DND-41 (cell line): ENCODE results near the gene CLCN7.

Experiments
- ATAC-seq: fragments of 200-7000 bp; cut with Tn5 transposase; 3 replicates; pipeline ENCODE4 v1.9.1; 2021; ENCODE audit warnings: low read depth; ENCODE audit not compliant: insufficient read depth
- DNase-seq: peaks from one replicate; pipeline ENCODE4 v3.0.0-alpha.2; 2020
- H2AFZ ChIP-seq: 2 replicates; pipeline ENCODE4 v1.6.0; 2012; ENCODE audit warnings: low read depth, low read length
- H3K27ac ChIP-seq: 2 replicates; pipeline ENCODE4 v1.5.1; 2012; ENCODE audit warnings: low read length, inconsistent platforms
- H3K27me3 ChIP-seq: fragments of 200-600 bp; sonication (generic); 2 replicates; pipeline ENCODE4 v1.6.0; 2012; ENCODE audit warnings: low read length, mild to moderate bottlenecking, inconsistent platforms; ENCODE audit not compliant: insufficient read depth, poor library complexity
- H3K36me3 ChIP-seq: 2 replicates; pipeline ENCODE4 v1.5.1; 2012; ENCODE audit warnings: low read length, inconsistent platforms; ENCODE audit not compliant: insufficient read depth
- H3K4me1 ChIP-seq: 2 replicates; pipeline ENCODE4 v1.5.1; 2012; ENCODE audit warnings: mild to moderate bottlenecking, low read length; ENCODE audit not compliant: insufficient read depth
- H3K4me2 ChIP-seq: 2 replicates; pipeline ENCODE4 v1.6.0; 2012; ENCODE audit warnings: mild to moderate bottlenecking, moderate library complexity, low read length, inconsistent platforms; ENCODE audit not compliant: insufficient read depth
- H3K4me3 ChIP-seq, 2 experiments: fragments of 200-600 bp in 1 of 2; shearing (Covaris generic) in 1 of 2; 2 replicates each; pipeline ENCODE4 v1.5.1; 2012 to 2016; ENCODE audit warnings: inconsistent platforms in 2 of 2, low read length in 2 of 2, mild to moderate bottlenecking in 2 of 2, low read depth in 1 of 2, moderate library complexity in 1 of 2
- H3K79me2 ChIP-seq: 2 replicates; pipeline ENCODE4 v1.6.0; 2012; ENCODE audit warnings: low read length, inconsistent platforms; ENCODE audit not compliant: insufficient read depth
- H3K9ac ChIP-seq: 2 replicates; pipeline ENCODE4 v1.6.0; 2012; ENCODE audit warnings: low read depth, mild to moderate bottlenecking, inconsistent platforms, low read length, moderate library complexity
- H3K9me3 ChIP-seq: 2 replicates; pipeline ENCODE4 v1.5.1; 2012; ENCODE audit warnings: low read length, moderate library complexity, mild to moderate bottlenecking, inconsistent platforms; ENCODE audit not compliant: insufficient read depth, severe bottlenecking
- H4K20me1 ChIP-seq: 2 replicates; pipeline ENCODE4 v1.6.0; 2012; ENCODE audit warnings: low read length; ENCODE audit not compliant: insufficient read depth
- EZH2 ChIP-seq: IDR thresholded peaks from 3 replicates; pipeline ENCODE4 v1.6.1; 2012; ENCODE audit warnings: borderline replicate concordance, low read depth, mild to moderate bottlenecking, moderate library complexity, low read length, inconsistent platforms; ENCODE audit not compliant: severe bottlenecking
- TF ChIP-seq, protein P1 (sequence below): IDR thresholded peaks from 2 replicates; pipeline ENCODE4 v1.5.1; 2012; ENCODE audit warnings: borderline replicate concordance, low read length, moderate library complexity, mild to moderate bottlenecking; ENCODE audit not compliant: poor library complexity, severe bottlenecking; ENCODE audit errors: extremely low read depth

Gene CLCN7

GRCh38 chr16:1493746-1494094 is 18.9 kb upstream of the CLCN7 start:
- Histone ChIP-seq H3K79me2 (peaks cover 44% of the 10 kb centered on the region), H3K27ac (peak overlapping the region; percentile 97), H4K20me1 (peaks cover 30% of the 10 kb centered on the region), H3K9me3 (no peaks in the 10 kb centered on the region), H3K27me3 (no peaks in the 10 kb centered on the region), H3K9ac (peak overlapping the region; percentile 97), H2AFZ (peak overlapping the region; percentile 91), H3K4me3 (peak overlapping the region; percentile 93 to 95), H3K36me3 (peaks cover 48% of the 10 kb centered on the region), H3K4me1 (peaks cover 32% of the 10 kb centered on the region), H3K4me2 (peak overlapping the region; percentile 88)
- ATAC-seq (peak; percentile 25), DNase-seq (no peak)
- TF ChIP-seq EZH2: no peak
- TF ChIP-seq, protein P1, sequence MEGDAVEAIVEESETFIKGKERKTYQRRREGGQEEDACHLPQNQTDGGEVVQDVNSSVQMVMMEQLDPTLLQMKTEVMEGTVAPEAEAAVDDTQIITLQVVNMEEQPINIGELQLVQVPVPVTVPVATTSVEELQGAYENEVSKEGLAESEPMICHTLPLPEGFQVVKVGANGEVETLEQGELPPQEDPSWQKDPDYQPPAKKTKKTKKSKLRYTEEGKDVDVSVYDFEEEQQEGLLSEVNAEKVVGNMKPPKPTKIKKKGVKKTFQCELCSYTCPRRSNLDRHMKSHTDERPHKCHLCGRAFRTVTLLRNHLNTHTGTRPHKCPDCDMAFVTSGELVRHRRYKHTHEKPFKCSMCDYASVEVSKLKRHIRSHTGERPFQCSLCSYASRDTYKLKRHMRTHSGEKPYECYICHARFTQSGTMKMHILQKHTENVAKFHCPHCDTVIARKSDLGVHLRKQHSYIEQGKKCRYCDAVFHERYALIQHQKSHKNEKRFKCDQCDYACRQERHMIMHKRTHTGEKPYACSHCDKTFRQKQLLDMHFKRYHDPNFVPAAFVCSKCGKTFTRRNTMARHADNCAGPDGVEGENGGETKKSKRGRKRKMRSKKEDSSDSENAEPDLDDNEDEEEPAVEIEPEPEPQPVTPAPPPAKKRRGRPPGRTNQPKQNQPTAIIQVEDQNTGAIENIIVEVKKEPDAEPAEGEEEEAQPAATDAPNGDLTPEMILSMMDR: no peak

GRCh38 chr16:1492923-1493745 is 18.3 kb upstream of the CLCN7 start, which contains the start of gene TELO2:
Gene TELO2 (plus strand): TSS chr16:1493360. CDS start chr16:1494282, 922 bp downstream.
- peak; percentile 83 for DNase-seq
- TF ChIP-seq, protein P1: no peak
- TF ChIP-seq EZH2: no peak
- peak within 1 kb of the TSS; percentile 93 to 95 for H3K4me3 ChIP-seq
- ATAC-seq: peak; percentile 83
- no peaks in the 10 kb centered on the region for H3K9me3 ChIP-seq
- H3K27me3 ChIP-seq: no peaks in the 10 kb centered on the region
- peak within 1 kb of the TSS; percentile 97 for H3K27ac ChIP-seq
- peaks cover 44% of the 10 kb centered on the region for H3K79me2 ChIP-seq
- peak within 1 kb of the TSS; percentile 97 for H3K9ac ChIP-seq
- H2AFZ ChIP-seq: peak within 1 kb of the TSS; percentile 98
- H4K20me1 ChIP-seq: peaks cover 30% of the 10 kb centered on the region
- H3K4me2 ChIP-seq: peak within 1 kb of the TSS; percentile 88
- peaks cover 32% of the 10 kb centered on the region for H3K4me1 ChIP-seq
- H3K36me3 ChIP-seq: peaks cover 42% of the 10 kb centered on the region

DNA sequence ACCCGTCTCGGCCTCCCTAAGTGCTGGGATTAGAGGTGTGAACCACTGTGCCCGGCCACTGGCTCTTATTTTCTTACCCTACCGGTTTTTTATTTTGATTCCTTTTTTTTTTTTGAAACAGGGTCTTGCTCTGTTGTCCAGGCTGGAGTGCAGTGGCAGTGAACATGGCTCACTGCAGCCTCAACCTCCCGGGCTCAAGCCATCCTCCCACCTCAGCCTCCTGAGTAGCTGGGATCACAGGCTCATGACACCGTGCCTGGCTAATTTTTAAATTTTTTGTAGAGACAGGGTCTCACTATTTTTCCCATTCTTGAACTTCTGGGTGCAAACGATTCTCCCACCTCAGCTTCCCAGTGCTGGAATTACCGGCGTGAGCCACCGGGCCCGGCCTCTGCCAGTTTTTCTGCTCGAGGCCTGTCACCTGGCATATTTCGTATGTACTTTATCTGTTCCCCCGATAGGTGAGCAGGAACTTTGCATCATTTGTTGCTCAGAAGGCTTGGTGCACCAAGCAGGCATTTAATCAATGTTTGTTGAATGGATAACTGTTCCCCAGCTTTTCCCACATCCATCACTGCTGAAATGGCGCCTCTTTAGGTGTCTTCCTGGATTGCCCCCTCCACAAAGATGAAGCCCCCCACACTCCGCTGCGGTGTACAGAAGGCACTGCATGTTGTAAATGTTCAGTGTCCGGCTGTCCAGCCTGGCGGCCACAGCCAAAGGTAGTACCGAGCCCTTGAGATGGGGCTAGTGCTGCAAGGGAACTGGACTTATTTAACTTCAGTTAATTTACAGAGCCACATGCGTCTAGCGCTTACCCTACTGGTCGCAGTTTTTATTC is 17.5 kb upstream of the CLCN7 start:
- TF ChIP-seq, protein P1: no peak
- no peak for TF ChIP-seq EZH2
- H4K20me1 ChIP-seq: peaks cover 29% of the 10 kb centered on the region
- H3K79me2 ChIP-seq: peaks cover 40% of the 10 kb centered on the region
- H2AFZ ChIP-seq: peak overlapping the region; percentile 98
- H3K9ac ChIP-seq: peak overlapping the region; percentile 97
- H3K27ac ChIP-seq: peak overlapping the region; percentile 92
- H3K27me3 ChIP-seq: no peaks in the 10 kb centered on the region
- H3K4me1 ChIP-seq: peaks cover 32% of the 10 kb centered on the region
- H3K9me3 ChIP-seq: no peaks in the 10 kb centered on the region
- DNase-seq (no peak), ATAC-seq (no peak)
- H3K4me2 ChIP-seq: peak overlapping the region; percentile 88
- H3K4me3 ChIP-seq: peak overlapping the region; percentile 24 to 93; a peak in 3 of 4 replicates
- peaks cover 36% of the 10 kb centered on the region for H3K36me3 ChIP-seq
